OCI-LY7 (cell line): ENCODE measurements around the gene CCDC70. TPM values are rescaled to one million over a fixed set of nuclear protein-coding genes. Genes with fewer than 3 reads are reported as not detected.

Experiments used
- BruUV-seq: library from RNA; stranded (reverse); fragments of 400-500 nt; replicated peaks from 2 replicates; lab custom pipeline; 2021; lab: Mats Ljungman, UMichigan
- CTCF ChIA-PET: fragments of 300-600 bp; sonication (Branson Sonifier 250); formaldehyde crosslinking; loops from one replicate; lab custom pipeline; 2022; ENCODE audit warnings: antibody characterized with exemption; ENCODE audit not compliant: unreplicated experiment; lab: Charles Lee
- POLR2A ChIA-PET: fragments of 300-600 bp; sonication (Branson Sonifier 250); formaldehyde crosslinking; loops from one replicate; lab custom pipeline; 2022; ENCODE audit warnings: antibody characterized with exemption; lab: Charles Lee
- DNase-seq: peaks from one replicate; pipeline ENCODE4 v3.0.0-alpha.2; 2015; ENCODE audit warnings: low spot score
- H2AFZ ChIP-seq: fragments of 200-600 bp; sonication (generic), shearing (Covaris generic); 2 replicates; pipeline ENCODE4 v1.6.1; 2014; ENCODE audit warnings: mild to moderate bottlenecking, antibody characterized with exemption, low read length, moderate library complexity
- H3K27ac ChIP-seq: fragments of 200-600 bp; sonication (generic); 2 replicates; pipeline ENCODE4 v1.5.1; 2014; ENCODE audit warnings: mixed run types, low read depth, mild to moderate bottlenecking, moderate library complexity, low read length, inconsistent platforms; ENCODE audit not compliant: poor library complexity, severe bottlenecking
- H3K36me3 ChIP-seq: fragments of 200-600 bp; sonication (generic); 2 replicates; pipeline ENCODE4 v1.6.1; 2014; ENCODE audit warnings: mild to moderate bottlenecking, antibody characterized with exemption, low read length, moderate library complexity, mixed read lengths; ENCODE audit not compliant: insufficient read depth
- H3K4me1 ChIP-seq: fragments of 200-600 bp; sonication (generic); 2 replicates; pipeline ENCODE4 v1.5.1; 2014; ENCODE audit warnings: mild to moderate bottlenecking, low read length; ENCODE audit not compliant: insufficient read depth, poor library complexity, severe bottlenecking
- H3K4me2 ChIP-seq: fragments of 200-600 bp; sonication (generic); 2 replicates; pipeline ENCODE4 v1.6.1; 2014; ENCODE audit warnings: mild to moderate bottlenecking, low read length
- H3K4me3 ChIP-seq: fragments of 200-600 bp; sonication (generic); 2 replicates; pipeline ENCODE4 v1.5.1; 2014; ENCODE audit warnings: mild to moderate bottlenecking, low read depth, low read length; ENCODE audit not compliant: poor library complexity, severe bottlenecking
- H3K79me2 ChIP-seq: fragments of 200-600 bp; sonication (generic); 2 replicates; pipeline ENCODE4 v1.6.1; 2016; ENCODE audit warnings: low read depth, mild to moderate bottlenecking, low read length, moderate library complexity, mixed read lengths; ENCODE audit not compliant: insufficient read depth
- H3K9me2 ChIP-seq: fragments of 200-600 bp; sonication (generic); 2 replicates; pipeline ENCODE4 v1.6.1; 2016; ENCODE audit warnings: mild to moderate bottlenecking, low read length, mixed read lengths; ENCODE audit not compliant: insufficient read depth
- H3K9me3 ChIP-seq: fragments of 200-600 bp; sonication (generic); 2 replicates; pipeline ENCODE4 v1.6.1; 2014; ENCODE audit warnings: mild to moderate bottlenecking, mixed run types, low read length, mixed read lengths
- H4K20me1 ChIP-seq: fragments of 200-600 bp; sonication (generic); 2 replicates; pipeline ENCODE4 v1.6.1; 2014; ENCODE audit warnings: mild to moderate bottlenecking, antibody characterized with exemption, low read length, moderate library complexity, mixed read lengths; ENCODE audit not compliant: insufficient read depth
- EZH2phosphoT487 ChIP-seq: fragments of 200-600 bp; sonication (generic); IDR thresholded peaks from 2 replicates; pipeline ENCODE4 v1.6.1; 2018; ENCODE audit warnings: low read depth, borderline replicate concordance, mild to moderate bottlenecking, mixed run types, antibody characterized with exemption, low read length, moderate library complexity, mixed read lengths
- intact Hi-C: fragments of 100-400 bp; cut with micrococcal nuclease; formaldehyde crosslinking; loops from one replicate; pipeline ENCODE4 v1.10.0; 2022; ENCODE audit not compliant: unreplicated experiment
- total RNA-seq, 2 experiments: library from RNA; depleted of rRNA in 1 of 2; stranded (reverse); fragments of >200 nt in 1 of 2; shearing (Covaris generic) in 1 of 2; gene quantifications; 2 replicates each; pipeline ENCODE4 v1.2.3, GENCODE V29; 2014 to 2022
- TF ChIP-seq, protein P1 (sequence below): fragments of 200-600 bp; sonication (generic); conservative IDR thresholded peaks from 2 replicates; pipeline ENCODE4 v1.5.1; 2014; ENCODE audit warnings: mild to moderate bottlenecking, antibody characterized with exemption, low read length, moderate library complexity, mixed read lengths

The CCDC70 gene
- total RNA-seq, 2 experiments from 2014 or later: not detected

DNA sequence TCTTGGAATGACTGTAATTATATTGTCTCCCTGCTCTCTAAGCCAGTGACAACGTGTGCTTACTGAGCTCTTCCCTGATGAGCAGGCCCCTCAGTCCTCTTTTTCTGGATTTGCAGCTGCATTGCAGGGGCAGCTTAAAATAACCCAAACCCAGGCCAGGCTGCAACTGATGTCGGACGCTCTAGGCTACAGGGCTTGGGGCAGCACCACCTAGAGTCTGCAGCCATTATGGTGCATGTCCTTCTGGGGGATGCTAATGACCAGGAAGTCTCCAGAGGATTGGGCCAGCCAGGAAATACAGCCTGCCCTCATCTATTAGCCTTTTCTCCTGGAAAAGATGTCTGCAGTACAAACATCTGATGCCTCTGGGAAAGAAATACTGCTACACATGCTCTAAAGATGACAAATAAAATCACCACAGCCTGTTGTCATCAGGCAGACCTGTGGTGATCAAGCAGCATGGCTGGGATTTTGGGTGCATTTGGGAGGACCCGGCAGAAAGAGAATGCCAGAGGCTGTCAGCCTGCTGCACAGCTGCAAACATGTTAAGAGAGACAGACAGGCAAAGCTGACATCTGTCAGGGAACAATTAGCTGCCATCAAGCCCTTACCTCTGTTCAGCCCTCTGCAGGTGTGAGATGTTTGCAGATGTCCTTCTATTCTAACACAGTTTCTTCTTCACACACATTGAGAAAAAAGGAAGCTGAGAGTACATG, 51.8 kb downstream of the CCDC70 start:
- TF ChIP-seq, protein P1, sequence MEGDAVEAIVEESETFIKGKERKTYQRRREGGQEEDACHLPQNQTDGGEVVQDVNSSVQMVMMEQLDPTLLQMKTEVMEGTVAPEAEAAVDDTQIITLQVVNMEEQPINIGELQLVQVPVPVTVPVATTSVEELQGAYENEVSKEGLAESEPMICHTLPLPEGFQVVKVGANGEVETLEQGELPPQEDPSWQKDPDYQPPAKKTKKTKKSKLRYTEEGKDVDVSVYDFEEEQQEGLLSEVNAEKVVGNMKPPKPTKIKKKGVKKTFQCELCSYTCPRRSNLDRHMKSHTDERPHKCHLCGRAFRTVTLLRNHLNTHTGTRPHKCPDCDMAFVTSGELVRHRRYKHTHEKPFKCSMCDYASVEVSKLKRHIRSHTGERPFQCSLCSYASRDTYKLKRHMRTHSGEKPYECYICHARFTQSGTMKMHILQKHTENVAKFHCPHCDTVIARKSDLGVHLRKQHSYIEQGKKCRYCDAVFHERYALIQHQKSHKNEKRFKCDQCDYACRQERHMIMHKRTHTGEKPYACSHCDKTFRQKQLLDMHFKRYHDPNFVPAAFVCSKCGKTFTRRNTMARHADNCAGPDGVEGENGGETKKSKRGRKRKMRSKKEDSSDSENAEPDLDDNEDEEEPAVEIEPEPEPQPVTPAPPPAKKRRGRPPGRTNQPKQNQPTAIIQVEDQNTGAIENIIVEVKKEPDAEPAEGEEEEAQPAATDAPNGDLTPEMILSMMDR: peak; percentile 43
- no peak for TF ChIP-seq EZH2phosphoT487
- POLR2A ChIA-PET: interaction anchor here (1.0 to 3.3 kb wide), 4 partner anchors 9 to 278 kb away, joined by 3 to 20 read pairs (median 4); no protein-coding TSS in a partner anchor
- peak overlapping the region; percentile 49 for H3K4me2 ChIP-seq
- peak; percentile 55 for DNase-seq
- no peaks in the 10 kb centered on the region for H3K9me2 ChIP-seq
- H3K4me1 ChIP-seq: peaks cover 27% of the 10 kb centered on the region
- H3K4me3 ChIP-seq: no peak overlapping the region
- H2AFZ ChIP-seq: no peak overlapping the region; the same call in 1 of the 2 replicates
- no peaks in the 10 kb centered on the region for H3K79me2 ChIP-seq
- CTCF ChIA-PET: interaction anchor here (0.6 to 1.3 kb wide), 4 partner anchors 9 to 245 kb away, joined by 3 to 4 read pairs (median 4); no protein-coding TSS in a partner anchor
- H3K36me3 ChIP-seq: no peaks in the 10 kb centered on the region
- no peak overlapping the region for H3K27ac ChIP-seq
- no peaks in the 10 kb centered on the region for H3K9me3 ChIP-seq
- no peaks in the 10 kb centered on the region for H4K20me1 ChIP-seq
- no TSS peak for BruUV-seq
- intact Hi-C loops: no loop called here

DNA sequence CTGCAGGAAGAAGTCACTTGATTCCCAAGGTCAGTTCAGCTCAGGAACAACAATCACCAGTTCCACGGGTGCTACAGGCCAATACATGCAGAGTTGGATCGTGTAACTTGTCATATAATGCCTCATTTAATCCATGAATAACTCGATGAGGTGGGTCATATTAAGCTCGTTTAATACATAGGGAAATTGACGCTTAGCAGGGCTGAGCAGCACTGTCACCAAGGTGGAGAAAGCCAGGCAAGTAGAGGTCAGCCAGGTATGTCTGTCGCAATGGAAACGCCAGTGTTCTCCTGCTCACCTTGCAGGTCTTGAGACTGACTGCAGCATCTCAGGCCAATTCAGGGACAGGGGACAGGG, 52.3 kb downstream of the CCDC70 start:
- intact Hi-C loops: no loop called here
- Histone ChIP-seq H4K20me1 (no peaks in the 10 kb centered on the region), H3K4me2 (peak overlapping the region; percentile 49), H3K79me2 (no peaks in the 10 kb centered on the region), H3K4me1 (peaks cover 27% of the 10 kb centered on the region), H3K9me2 (no peaks in the 10 kb centered on the region), H3K27ac (no peak overlapping the region), H3K9me3 (no peaks in the 10 kb centered on the region), H3K4me3 (no peak overlapping the region), H3K36me3 (no peaks in the 10 kb centered on the region), H2AFZ (no peak overlapping the region; the same call in 1 of the 2 replicates)
- no peak for DNase-seq
- no peak for TF ChIP-seq EZH2phosphoT487
- TF ChIP-seq, protein P1: no peak
- ChIA-PET CTCF (interaction anchor here (0.9 to 1.1 kb wide), 2 partner anchors 9 to 46 kb away, joined by 3 to 4 read pairs; no protein-coding TSS in a partner anchor), POLR2A (interaction anchor here (0.8 to 3.3 kb wide), 4 partner anchors 9 to 277 kb away, joined by 3 to 20 read pairs (median 4); no protein-coding TSS in a partner anchor)
- no TSS peak for BruUV-seq

Other genes with a start within 250 kb of the CCDC70 start
- 3.4 and 3.5 TPM in 2 replicates for gene DHRS12, start 57.8 kb upstream of the CCDC70 start, total RNA-seq (2014; rRNA removed; shearing (Covaris generic))
- 11.9 and 12.5 TPM in 2 replicates for gene DHRS12, start 57.8 kb upstream of the CCDC70 start, total RNA-seq (2022)
- 0.41 and 0.75 TPM in 2 replicates for gene TMEM272, start 16.8 kb upstream of the CCDC70 start, total RNA-seq (2014; rRNA removed; shearing (Covaris generic))
- 0.46 and 0.90 TPM in 2 replicates for gene TMEM272, start 16.8 kb upstream of the CCDC70 start, total RNA-seq (2022)
- gene ATP7B, start 149.5 kb downstream of the CCDC70 start, total RNA-seq (2014; rRNA removed; shearing (Covaris generic)): 0.39 and 0.76 TPM in 2 replicates
- gene ATP7B, start 149.5 kb downstream of the CCDC70 start, total RNA-seq (2022): 0.40 and 0.53 TPM in 2 replicates
- gene ALG11, start 150.4 kb downstream of the CCDC70 start, total RNA-seq (2014; rRNA removed; shearing (Covaris generic)): 11.6 and 14.1 TPM in 2 replicates
- gene ALG11, start 150.4 kb downstream of the CCDC70 start, total RNA-seq (2022): 19.4 and 25.0 TPM in 2 replicates
- gene UTP14C, start 162.7 kb downstream of the CCDC70 start, total RNA-seq (2014; rRNA removed; shearing (Covaris generic)): 7.3 and 9.0 TPM in 2 replicates
- 10.0 and 11.5 TPM in 2 replicates for gene UTP14C, start 162.7 kb downstream of the CCDC70 start, total RNA-seq (2022)